ENCODE results near the gene STKLD1.

Gene STKLD1

GRCh38 chr9:133345596-133345995 is 30.6 kb upstream of the STKLD1 start:
- no peak for DNase-seq (ENCODE audit: low read depth)

- no peak for DNase-seq (ENCODE audit: low read depth)
Observed at GRCh38 chr9:133346021-133346785, 30.0 kb upstream of the STKLD1 start.

GRCh38 chr9:133347515-133347984 is 28.6 kb upstream of the STKLD1 start:
- no peak for DNase-seq (ENCODE audit: low read depth)

GRCh38 chr9:133347985-133348717 is 28.0 kb upstream of the STKLD1 start, which contains the start of the genes MED22 and RPL7A:
TSS of gene MED22 (minus strand) at chr9:133348131. CDS start at chr9:133346662, 1,469 bp downstream.
TSS of gene RPL7A (plus strand) at chr9:133348218. CDS start at chr9:133348244, 26 bp downstream.
- DNase-seq (ENCODE audit: low read depth), result peak; percentile 95

GRCh38 chr9:133348718-133349573 is 27.2 kb upstream of the STKLD1 start:
- DNase-seq (ENCODE audit: low read depth), result no peak

- no peak for DNase-seq (ENCODE audit: low read depth)
Observed at GRCh38 chr9:133349965-133350616, 26.1 kb upstream of the STKLD1 start.

GRCh38 chr9:133351526-133351907 is 24.6 kb upstream of the STKLD1 start:
- DNase-seq (ENCODE audit: low read depth), result peak; percentile 85

- peak; percentile 61 for DNase-seq (ENCODE audit: low read depth)
Observed at GRCh38 chr9:133351908-133352634, 24.1 kb upstream of the STKLD1 start.

- DNase-seq (ENCODE audit: low read depth), result no peak
Observed at GRCh38 chr9:133352635-133353340, 23.4 kb upstream of the STKLD1 start.

GRCh38 chr9:133353548-133353947 is 22.6 kb upstream of the STKLD1 start:
- no peak for DNase-seq (ENCODE audit: low read depth)

GRCh38 chr9:133354766-133355165 is 21.4 kb upstream of the STKLD1 start:
- DNase-seq (ENCODE audit: low read depth), result no peak

- no peak for DNase-seq (ENCODE audit: low read depth)
Observed at GRCh38 chr9:133355881-133356357, 20.2 kb upstream of the STKLD1 start.

- peak; percentile 72 for DNase-seq (ENCODE audit: low read depth)
Observed at GRCh38 chr9:133356391-133357091, 19.6 kb upstream of the STKLD1 start, which contains the start of the genes SURF1 and SURF2. TSS of gene SURF1 (minus strand) at chr9:133356487. CDS start at chr9:133356453, 34 bp downstream. TSS of gene SURF2 (plus strand) at chr9:133356550. CDS start at chr9:133356593, 43 bp downstream.

- DNase-seq (ENCODE audit: low read depth), result no peak
Observed at GRCh38 chr9:133357656-133358055, 18.5 kb upstream of the STKLD1 start.

GRCh38 chr9:133359399-133360175 is 16.6 kb upstream of the STKLD1 start:
- no peak for DNase-seq (ENCODE audit: low read depth)

- DNase-seq (ENCODE audit: low read depth), result no peak
Observed at GRCh38 chr9:133360400-133361393, 15.5 kb upstream of the STKLD1 start.

GRCh38 chr9:133361507-133362092 is 14.6 kb upstream of the STKLD1 start:
- DNase-seq (ENCODE audit: low read depth), result no peak

Measured in fibroblast of gingiva (primary cell).